Brain microvascular endothelial cell (primary cell): ENCODE results near the gene ZBED5.

Experiments used
- DNase-seq: peaks from one replicate; pipeline ENCODE4 v3.0.0-alpha.2; 2020
- H3K27ac ChIP-seq: fragments of 250-450 bp; sonication (Bioruptor Pico); 2 replicates; pipeline ENCODE4 v1.5.1; 2020; ENCODE audit warnings: mild to moderate bottlenecking, moderate library complexity
- H3K27me3 ChIP-seq: fragments of 250-450 bp; sonication (Bioruptor Pico); replicated peaks from 2 replicates; pipeline ENCODE4 v1.5.1; 2020; ENCODE audit warnings: mild to moderate bottlenecking
- H3K36me3 ChIP-seq: fragments of 250-450 bp; sonication (Bioruptor Pico); replicated peaks from 2 replicates; pipeline ENCODE4 v1.5.1; 2020; ENCODE audit warnings: mild to moderate bottlenecking
- H3K4me3 ChIP-seq: 2 replicates; pipeline ENCODE4 v1.5.1; 2011; ENCODE audit warnings: low read depth, mild to moderate bottlenecking, control low read depth, low read length, moderate library complexity
- CTCF ChIP-seq: IDR thresholded peaks from 2 replicates; pipeline ENCODE4 v1.5.1; 2011; ENCODE audit warnings: low read depth, mild to moderate bottlenecking, moderate library complexity, low read length, control low read depth, inconsistent platforms; ENCODE audit errors: missing control alignments
- in situ Hi-C: cut with HindIII; loops from 2 replicates; pipeline ENCODE4 v1.10.0; 2017; ENCODE audit warnings: low sequenced_read_pairs, low pct_ligation_motif_present

ZBED5 gene

DNA sequence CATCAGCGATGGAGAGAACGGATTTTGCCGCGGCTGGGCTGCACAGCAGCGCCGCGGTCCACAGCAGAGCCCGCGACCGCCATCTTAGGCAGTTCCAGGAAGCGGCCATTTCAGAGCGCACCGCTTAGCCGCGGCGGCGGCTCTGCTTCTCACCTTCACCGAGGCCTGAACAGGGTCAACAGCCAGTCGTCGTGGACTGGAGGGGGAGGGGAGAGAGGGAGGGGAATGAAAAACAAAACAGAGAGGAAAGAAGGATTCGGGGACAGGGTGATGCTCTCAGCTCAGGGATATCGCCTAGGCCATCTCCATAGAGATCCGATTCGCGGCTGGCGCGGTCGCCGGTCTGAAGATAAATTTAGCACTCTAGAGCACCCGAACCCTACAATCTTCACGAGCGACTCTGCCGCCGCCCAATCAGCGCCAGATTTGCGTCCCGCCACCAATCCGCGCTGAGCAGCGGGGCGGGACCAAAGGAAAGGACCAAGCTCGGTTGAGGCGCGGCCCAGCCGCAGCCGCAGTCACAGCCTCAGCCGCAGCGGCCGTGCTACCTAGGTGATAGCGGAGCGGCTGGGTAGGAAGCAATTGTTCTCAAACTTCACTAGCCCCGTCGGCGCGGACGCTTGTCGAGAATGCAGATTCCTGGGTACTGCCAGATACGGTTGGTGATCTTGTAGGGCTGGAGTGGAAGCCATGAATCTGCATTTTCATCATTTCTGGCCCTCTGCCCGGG, at the start of gene ZBED5:
Gene ZBED5, minus strand, starts transcription at position 345 of the 730 bp plus-strand sequence. CDS start 3,108 bp downstream, outside the sequence.
- in situ Hi-C loops = no loop called here

GRCh38 chr11:10906521-10906920, 48.7 kb upstream of the ZBED5 start:
- in situ Hi-C loops = no loop called here
- Histone ChIP-seq H3K36me3 (no peaks in the 10 kb centered on the region), H3K4me3 (no peak overlapping the region), H3K27ac (no peak overlapping the region), H3K27me3 (no peaks in the 10 kb centered on the region)
- peak; percentile 26 for DNase-seq
- peak; percentile 39 for TF ChIP-seq CTCF

More for the DNA sequence above, at the start of gene ZBED5:
- Histone ChIP-seq H3K4me3 (peak within 1 kb of the TSS; percentile 93), H3K27ac (peak within 1 kb of the TSS; percentile 93), H3K27me3 (no peaks in the 10 kb centered on the region), H3K36me3 (peaks cover 20% of the 10 kb centered on the region)
- peak; percentile 96 for DNase-seq
- peak; percentile 36 for TF ChIP-seq CTCF

GRCh38 chr11:10902301-10903063, 44.6 kb upstream of the ZBED5 start:
- H3K27ac ChIP-seq = no peak overlapping the region
- no peaks in the 10 kb centered on the region for H3K27me3 ChIP-seq
- no peak for TF ChIP-seq CTCF
- in situ Hi-C loops = no loop called here
- DNase-seq = no peak
- H3K36me3 ChIP-seq = no peaks in the 10 kb centered on the region
- H3K4me3 ChIP-seq = no peak overlapping the region

DNA sequence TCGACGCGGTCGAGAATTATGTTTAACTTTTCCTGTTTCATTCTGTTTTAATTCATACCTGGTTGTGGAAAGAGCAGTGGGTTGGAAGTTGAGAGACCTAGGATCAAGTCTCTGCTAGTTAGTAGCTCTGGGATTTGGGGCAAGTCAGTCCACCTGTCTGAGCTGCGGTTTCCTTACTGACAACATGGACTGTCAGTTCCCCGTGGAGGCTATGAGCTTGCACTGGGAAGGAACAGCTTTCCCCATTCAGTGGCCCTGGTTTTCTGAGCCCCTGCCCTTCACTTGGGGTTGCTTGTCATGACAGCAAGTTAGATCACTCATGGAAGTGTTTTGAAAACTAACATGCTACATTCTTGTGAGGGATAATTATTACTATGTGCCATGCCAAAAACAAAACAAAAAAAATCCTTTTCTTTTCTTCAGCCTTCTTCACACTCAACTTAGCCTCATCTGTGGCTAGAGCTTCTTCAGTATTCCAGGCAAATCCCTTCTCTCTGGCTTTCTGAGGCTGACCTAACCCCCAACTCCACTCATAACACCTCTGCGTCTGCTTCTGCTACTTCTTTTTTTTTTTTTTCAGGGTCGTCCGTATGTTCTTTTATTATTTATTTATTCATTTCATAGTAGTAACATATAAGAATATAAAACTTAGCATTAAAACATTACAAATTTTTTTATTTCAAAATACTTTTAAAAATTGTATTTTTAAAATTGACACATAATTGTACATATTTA, 43.0 kb upstream of the ZBED5 start:
- TF ChIP-seq CTCF = no peak
- Histone ChIP-seq H3K27me3 (no peaks in the 10 kb centered on the region), H3K27ac (peak overlapping the region; percentile 99), H3K36me3 (no peaks in the 10 kb centered on the region), H3K4me3 (no peak overlapping the region)
- in situ Hi-C loops = no loop called here
- no peak for DNase-seq

DNA sequence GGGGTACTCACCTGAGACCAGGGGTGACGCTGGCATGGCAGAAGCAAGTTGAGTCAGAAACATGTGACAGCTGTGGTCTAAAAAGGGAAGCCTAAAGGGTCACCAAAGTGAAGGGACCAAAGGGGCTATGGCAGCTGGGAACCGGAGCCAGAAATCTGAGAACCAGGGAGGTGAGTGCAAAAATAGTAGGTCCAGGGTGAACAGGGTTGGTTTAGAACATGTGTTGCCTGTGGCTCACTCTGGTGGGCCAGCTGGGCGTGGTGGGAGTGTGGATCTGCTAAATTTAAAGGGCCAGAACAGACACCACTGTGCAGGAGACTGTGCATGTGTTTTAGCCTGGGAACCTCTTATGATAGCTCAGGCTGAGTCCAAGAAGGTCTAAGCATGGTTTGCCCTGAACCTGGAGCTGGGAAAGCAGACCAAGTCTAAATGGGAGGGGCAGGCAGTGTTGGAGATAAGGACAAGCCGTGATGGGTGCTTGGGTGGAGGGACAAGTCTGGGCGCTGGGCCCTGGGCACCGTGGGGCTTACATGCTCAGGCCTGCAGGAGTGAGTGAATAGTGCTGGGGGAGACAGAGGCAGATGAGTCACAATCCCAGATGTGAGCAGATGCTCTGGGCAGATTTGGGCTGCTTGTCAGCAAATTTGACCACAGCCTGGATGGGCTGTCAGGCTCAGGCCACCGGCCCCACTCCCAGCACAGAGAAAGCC, 41.4 kb upstream of the ZBED5 start:
- Histone ChIP-seq H3K27ac (peak overlapping the region; percentile 99), H3K4me3 (peak overlapping the region; percentile 13), H3K27me3 (no peaks in the 10 kb centered on the region), H3K36me3 (no peaks in the 10 kb centered on the region)
- TF ChIP-seq CTCF = no peak
- in situ Hi-C loops = no loop called here
- DNase-seq = no peak
